Kidney (tissue), 14 donors: ENCODE results near the gene MAPKBP1. TPM values are rescaled to one million over a fixed set of nuclear protein-coding genes. Genes with fewer than 3 reads are reported as not detected.

Experiments
- DNase-seq, 5 donors: peaks; one replicate each; pipeline ENCODE4 v3.0.0-alpha.2; 2013 to 2020
- FAIRE-seq: peaks from 2 replicates; lab custom pipeline; 2012; peaks lifted over from hg19 to GRCh38; lab: Jason Lieb, UNC
- H3K27ac ChIP-seq, 2 donors: one replicate each; pipeline ENCODE4 v1.7.0; 2013; ENCODE audit warnings: low read depth in 2 of 2, low read length in 2 of 2, inconsistent platforms in 1 of 2
- H3K27me3 ChIP-seq: one replicate; pipeline ENCODE4 v1.7.1; 2013; ENCODE audit warnings: low read length, inconsistent platforms; ENCODE audit not compliant: control insufficient read depth, insufficient read depth
- H3K36me3 ChIP-seq, 3 donors: one replicate each; pipeline versions ENCODE4 v1.7.0 to v1.7.1; 2013; ENCODE audit warnings: low read length in 3 of 3, control low read depth in 1 of 3, inconsistent platforms in 1 of 3; ENCODE audit not compliant: insufficient read depth in 3 of 3, control insufficient read depth in 2 of 3
- H3K4me1 ChIP-seq, 3 donors: one replicate each; pipeline versions ENCODE4 v1.7.0 to v1.7.1; 2013; ENCODE audit warnings: low read length in 3 of 3, inconsistent platforms in 1 of 3, low read depth in 1 of 3; ENCODE audit not compliant: control insufficient read depth in 2 of 3, insufficient read depth in 2 of 3
- H3K4me3 ChIP-seq, 3 donors: one replicate each; pipeline versions ENCODE4 v1.7.0 to v1.8.1; 2013; ENCODE audit warnings: low read length in 3 of 3, control low read depth in 1 of 3, inconsistent platforms in 1 of 3
- H3K9ac ChIP-seq, 3 donors: one replicate each; pipeline versions ENCODE4 v1.7.0 to v1.7.1; 2013; ENCODE audit warnings: low read length in 3 of 3, control low read depth in 1 of 3, inconsistent platforms in 1 of 3
- H3K9me3 ChIP-seq, 3 donors: one replicate each; pipeline versions ENCODE4 v1.7.0 to v1.7.1; 2013; ENCODE audit warnings: low read length in 3 of 3, control low read depth in 1 of 3, inconsistent platforms in 1 of 3; ENCODE audit not compliant: control insufficient read depth in 2 of 3, insufficient read depth in 1 of 3
- intact Hi-C: fragments of 100-400 bp; cut with DNase I; formaldehyde crosslinking; loops from one replicate; pipeline ENCODE4 v1.11.1; 2022
- polyA plus RNA-seq: library from polyadenylated mRNA; stranded (reverse); fragments of 350-450 nt; fragmentation: Illumina TruSeq; extraction: RNeasy Lipid Tissue Mini Kit (QIAGEN cat#74804); gene quantifications from one replicate; pipeline ENCODE4 v1.2.3, GENCODE V29; 2014; ENCODE audit warnings: low read depth, low replicate concordance; ENCODE audit not compliant: insufficient read depth
- total RNA-seq: library from RNA; stranded (reverse); fragmentation: NEBNext Ultra II Directional; extraction: Animal tissue kit (Norgen Biotek cat#: 25700); gene quantifications from one replicate; pipeline ENCODE4 v1.2.1, GENCODE V29; 2021
- TF ChIP-seq, protein P1 (sequence below): IDR thresholded peaks from 3 replicates; pipeline ENCODE4 v1.5.1; 2012; ENCODE audit warnings: mild to moderate bottlenecking, moderate library complexity, borderline replicate concordance; ENCODE audit not compliant: insufficient read depth; ENCODE audit errors: extremely low read depth
- donor health status: control.
- donor health status: control.
- donor health status: control.
- donor health status: control.
- donor health status: control.
- donor health status: DM: yes; HTN: yes; CAD: no.
- donor health status: Normal renal cell carcinoma (clear cell type).

Gene MAPKBP1
- total and polyA plus RNA-seq, 2 donors from 2014 or later, result 3.7 to 28.6 TPM

DNA sequence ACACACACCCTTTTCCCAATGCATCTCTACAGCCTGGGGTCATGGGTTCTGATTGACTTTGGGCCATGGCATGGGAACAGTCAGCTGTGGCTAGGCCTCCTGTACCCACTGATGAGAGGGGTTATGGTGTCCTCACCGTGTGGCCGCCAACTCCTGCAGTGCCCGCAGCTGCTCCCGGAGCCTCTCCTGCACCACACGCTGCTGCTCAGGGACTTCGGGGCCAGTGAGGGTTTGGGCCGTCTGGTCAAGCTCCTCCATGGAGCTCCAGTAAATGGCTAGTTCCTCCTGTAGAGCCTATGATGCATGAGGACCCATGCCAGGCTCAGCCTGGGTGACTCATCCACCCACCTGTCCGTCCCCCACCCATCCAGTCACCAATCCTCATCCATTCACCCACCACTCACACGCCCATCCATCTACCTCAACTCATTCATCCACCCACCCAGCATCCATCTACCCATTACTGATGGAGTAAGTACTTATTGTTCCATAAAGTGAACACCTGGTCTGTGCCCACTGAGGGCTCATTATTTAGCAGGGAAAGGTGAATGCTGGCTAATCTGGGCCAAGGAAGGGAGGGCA lies 98.0 kb downstream of the MAPKBP1 start:
- no peaks in the 10 kb centered on the region for H3K36me3 ChIP-seq
- H3K4me3 ChIP-seq, result no peak overlapping the region
- no peak overlapping the region for H3K9ac ChIP-seq
- no peak for FAIRE-seq
- no peak for DNase-seq
- no peaks in the 10 kb centered on the region for H3K27me3 ChIP-seq
- no peaks in the 10 kb centered on the region for H3K4me1 ChIP-seq
- TF ChIP-seq, protein P1, sequence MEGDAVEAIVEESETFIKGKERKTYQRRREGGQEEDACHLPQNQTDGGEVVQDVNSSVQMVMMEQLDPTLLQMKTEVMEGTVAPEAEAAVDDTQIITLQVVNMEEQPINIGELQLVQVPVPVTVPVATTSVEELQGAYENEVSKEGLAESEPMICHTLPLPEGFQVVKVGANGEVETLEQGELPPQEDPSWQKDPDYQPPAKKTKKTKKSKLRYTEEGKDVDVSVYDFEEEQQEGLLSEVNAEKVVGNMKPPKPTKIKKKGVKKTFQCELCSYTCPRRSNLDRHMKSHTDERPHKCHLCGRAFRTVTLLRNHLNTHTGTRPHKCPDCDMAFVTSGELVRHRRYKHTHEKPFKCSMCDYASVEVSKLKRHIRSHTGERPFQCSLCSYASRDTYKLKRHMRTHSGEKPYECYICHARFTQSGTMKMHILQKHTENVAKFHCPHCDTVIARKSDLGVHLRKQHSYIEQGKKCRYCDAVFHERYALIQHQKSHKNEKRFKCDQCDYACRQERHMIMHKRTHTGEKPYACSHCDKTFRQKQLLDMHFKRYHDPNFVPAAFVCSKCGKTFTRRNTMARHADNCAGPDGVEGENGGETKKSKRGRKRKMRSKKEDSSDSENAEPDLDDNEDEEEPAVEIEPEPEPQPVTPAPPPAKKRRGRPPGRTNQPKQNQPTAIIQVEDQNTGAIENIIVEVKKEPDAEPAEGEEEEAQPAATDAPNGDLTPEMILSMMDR, result no peak
- intact Hi-C loops, result no loop called here
- H3K27ac ChIP-seq, result no peak overlapping the region
- no peaks in the 10 kb centered on the region for H3K9me3 ChIP-seq

DNA sequence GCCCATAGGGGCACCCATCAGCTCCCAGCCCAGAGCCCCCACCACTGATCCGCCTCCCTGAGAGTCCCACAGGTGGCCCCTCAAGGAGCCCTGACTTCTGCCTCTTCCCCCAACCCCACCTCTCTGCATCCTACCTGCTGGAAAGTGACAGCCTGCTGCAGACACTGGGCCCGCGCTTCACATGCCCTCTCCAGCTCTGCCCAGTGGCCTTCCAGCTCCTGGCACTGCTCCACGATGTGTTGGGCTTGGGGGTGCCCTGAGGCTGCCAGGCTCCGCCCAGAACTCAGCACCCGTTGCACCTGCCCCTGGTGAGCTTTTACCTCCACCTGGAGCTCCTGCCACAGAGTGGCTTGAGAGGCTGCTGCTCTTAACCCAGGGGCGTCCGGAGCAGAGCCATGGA lies 99.4 kb downstream of the MAPKBP1 start:
- TF ChIP-seq, protein P1, result no peak
- intact Hi-C loops, result no loop called here
- Histone ChIP-seq H3K9ac (no peak overlapping the region), H3K4me3 (no peak overlapping the region), H3K27me3 (no peaks in the 10 kb centered on the region), H3K9me3 (no peaks in the 10 kb centered on the region), H3K36me3 (no peaks in the 10 kb centered on the region), H3K27ac (no peak overlapping the region), H3K4me1 (no peaks in the 10 kb centered on the region)
- DNase-seq (no peak), FAIRE-seq (no peak)

DNA sequence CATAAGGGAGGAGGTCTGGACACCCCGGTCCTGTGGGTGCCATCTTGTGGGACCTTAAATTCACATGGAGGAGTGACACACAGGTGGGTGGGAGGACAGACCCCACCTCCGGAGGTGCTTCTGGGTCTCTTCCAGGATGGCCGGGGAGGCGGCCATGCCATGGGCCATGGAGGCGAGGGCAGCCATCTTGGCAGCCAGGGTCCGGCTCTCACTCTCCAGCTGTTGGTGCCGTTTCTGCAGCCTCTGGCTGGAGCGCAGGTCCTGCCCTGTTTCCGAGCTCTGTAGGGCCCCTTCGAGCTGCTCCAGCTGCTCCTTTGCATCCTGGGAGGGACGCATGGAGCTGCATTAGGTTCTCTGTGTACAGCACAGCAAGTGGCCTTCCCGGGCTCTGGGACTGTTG lies 100.5 kb downstream of the MAPKBP1 start:
- Histone ChIP-seq H3K27me3 (no peaks in the 10 kb centered on the region), H3K9me3 (no peaks in the 10 kb centered on the region), H3K27ac (no peak overlapping the region), H3K4me3 (no peak overlapping the region), H3K4me1 (no peaks in the 10 kb centered on the region), H3K9ac (no peak overlapping the region), H3K36me3 (no peaks in the 10 kb centered on the region)
- intact Hi-C loops, result no loop called here
- DNase-seq (no peak), FAIRE-seq (no peak)
- TF ChIP-seq, protein P1, result no peak

DNA sequence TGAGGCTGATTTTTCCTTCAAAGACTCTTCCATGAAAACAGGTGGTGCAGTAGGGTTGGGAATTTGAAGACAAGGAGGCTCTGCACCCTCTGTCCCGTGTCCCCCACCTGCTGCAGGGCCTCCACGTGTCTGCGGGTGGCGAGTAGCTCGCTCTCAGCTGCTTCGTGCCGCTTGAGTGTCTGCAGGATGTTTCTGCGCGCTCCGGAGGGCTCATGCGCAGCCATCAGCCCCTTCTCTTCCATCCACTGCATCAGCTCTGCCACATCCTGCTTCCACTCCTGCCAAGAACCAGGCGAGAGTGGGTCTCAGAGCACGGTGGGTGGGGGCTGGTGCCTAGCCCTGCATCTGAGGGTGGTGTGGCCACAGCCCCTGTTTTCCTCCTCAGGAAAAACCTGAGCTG lies 101.7 kb downstream of the MAPKBP1 start:
- no peaks in the 10 kb centered on the region for H3K9me3 ChIP-seq
- TF ChIP-seq, protein P1, result no peak
- H3K27me3 ChIP-seq, result no peaks in the 10 kb centered on the region
- intact Hi-C loops, result no loop called here
- no peaks in the 10 kb centered on the region for H3K36me3 ChIP-seq
- DNase-seq (no peak), FAIRE-seq (no peak)
- no peak overlapping the region for H3K27ac ChIP-seq
- H3K4me1 ChIP-seq, result no peaks in the 10 kb centered on the region
- no peak overlapping the region for H3K9ac ChIP-seq
- no peak overlapping the region for H3K4me3 ChIP-seq
